HEK293 (cell line): ENCODE measurements around the gene SNRPD3.

Experiments used
- HOXC10 ChIP-seq: sonication (generic); formaldehyde crosslinking; IDR thresholded peaks from 2 replicates; pipeline ENCODE4 v1.8.1; 2023; ENCODE audit warnings: mild to moderate bottlenecking, missing genetic modification reagents
- IKZF3 ChIP-seq: fragments of 450-650 bp; IDR thresholded peaks from 2 replicates; pipeline ENCODE4 v1.5.0; 2018; ENCODE audit warnings: missing biosample characterization, mild to moderate bottlenecking, missing genetic modification characterization, moderate library complexity
- KLF8 ChIP-seq: fragments of 450-650 bp; formaldehyde crosslinking; IDR thresholded peaks from 2 replicates; pipeline ENCODE4 v1.5.1; 2016; ENCODE audit warnings: missing biosample characterization, missing genetic modification characterization
- PATZ1 ChIP-seq: fragments of 450-650 bp; formaldehyde crosslinking; IDR thresholded peaks from 2 replicates; pipeline ENCODE4 v1.5.1; 2016; ENCODE audit warnings: missing biosample characterization, missing genetic modification characterization
- PRDM10 ChIP-seq: fragments of 450-650 bp; formaldehyde crosslinking; IDR thresholded peaks from 2 replicates; pipeline ENCODE4 v1.5.1; 2016; ENCODE audit warnings: missing biosample characterization, missing genetic modification characterization
- PRDM2 ChIP-seq: fragments of 450-650 bp; formaldehyde crosslinking; IDR thresholded peaks from 2 replicates; pipeline ENCODE4 v1.5.1; 2016; ENCODE audit warnings: missing biosample characterization, missing genetic modification characterization, borderline replicate concordance
- SETDB1 ChIP-seq: IDR thresholded peaks from one replicate; pipeline ENCODE4 v1.6.1; 2017; ENCODE audit warnings: mild to moderate bottlenecking, low read length, moderate library complexity, mixed read lengths; ENCODE audit not compliant: insufficient read length
- SP3 ChIP-seq: fragments of 450-650 bp; formaldehyde crosslinking; IDR thresholded peaks from 2 replicates; pipeline ENCODE4 v1.5.1; 2016; ENCODE audit warnings: missing biosample characterization, missing genetic modification characterization
- TRIM28 ChIP-seq: IDR thresholded peaks from 2 replicates; pipeline ENCODE4 v1.6.1; 2011; ENCODE audit warnings: low read length, control low read depth, borderline replicate concordance
- YY1 ChIP-seq: fragments of 450-650 bp; formaldehyde crosslinking; IDR thresholded peaks from 2 replicates; pipeline ENCODE4 v1.5.1; 2018; ENCODE audit warnings: missing biosample characterization, missing genetic modification characterization
- YY2 ChIP-seq: fragments of 450-650 bp; formaldehyde crosslinking; IDR thresholded peaks from 2 replicates; pipeline ENCODE4 v1.5.1; 2016; ENCODE audit warnings: missing biosample characterization, missing genetic modification characterization
- ZBTB20 ChIP-seq: fragments of 450-650 bp; formaldehyde crosslinking; IDR thresholded peaks from 2 replicates; pipeline ENCODE4 v1.5.1; 2016; ENCODE audit warnings: missing biosample characterization, missing genetic modification characterization
- ZNF112 ChIP-seq: fragments of 450-650 bp; formaldehyde crosslinking; IDR thresholded peaks from 2 replicates; pipeline ENCODE4 v1.5.0; 2017; ENCODE audit warnings: missing biosample characterization, missing genetic modification characterization
- ZNF146 ChIP-seq: fragments of 450-650 bp; formaldehyde crosslinking; IDR thresholded peaks from 2 replicates; pipeline ENCODE4 v1.5.1; 2016; ENCODE audit warnings: missing biosample characterization, missing genetic modification characterization
- ZNF155 ChIP-seq: fragments of 450-650 bp; formaldehyde crosslinking; IDR thresholded peaks from 2 replicates; pipeline ENCODE4 v1.5.1; 2016; ENCODE audit warnings: missing biosample characterization, missing genetic modification characterization
- ZNF169 ChIP-seq: fragments of 450-650 bp; formaldehyde crosslinking; IDR thresholded peaks from 2 replicates; pipeline ENCODE4 v1.5.1; 2016; ENCODE audit warnings: missing biosample characterization, missing genetic modification characterization
- ZNF18 ChIP-seq: fragments of 450-650 bp; formaldehyde crosslinking; IDR thresholded peaks from 2 replicates; pipeline ENCODE4 v1.5.1; 2016; ENCODE audit warnings: missing biosample characterization, missing genetic modification characterization
- ZNF211 ChIP-seq: fragments of 450-650 bp; formaldehyde crosslinking; IDR thresholded peaks from 2 replicates; pipeline ENCODE4 v1.5.1; 2016; ENCODE audit warnings: low read depth, missing biosample characterization, missing genetic modification characterization
- ZNF362 ChIP-seq: fragments of 450-650 bp; formaldehyde crosslinking; IDR thresholded peaks from 2 replicates; pipeline ENCODE4 v1.5.1; 2016; ENCODE audit warnings: missing biosample characterization, missing genetic modification characterization
- ZNF473 ChIP-seq: fragments of 450-650 bp; formaldehyde crosslinking; IDR thresholded peaks from 2 replicates; pipeline ENCODE4 v1.5.1; 2017; ENCODE audit warnings: missing biosample characterization, missing genetic modification characterization
- ZNF623 ChIP-seq: fragments of 450-650 bp; formaldehyde crosslinking; IDR thresholded peaks from 2 replicates; pipeline ENCODE4 v1.5.1; 2016; ENCODE audit warnings: missing biosample characterization, missing genetic modification characterization
- ZNF658 ChIP-seq: fragments of 450-650 bp; formaldehyde crosslinking; IDR thresholded peaks from 2 replicates; pipeline ENCODE4; 2016; ENCODE audit warnings: missing biosample characterization, missing genetic modification characterization
- ZNF777 ChIP-seq: fragments of 450-650 bp; formaldehyde crosslinking; IDR thresholded peaks from 2 replicates; pipeline ENCODE4 v1.5.1; 2017; ENCODE audit warnings: missing biosample characterization, missing genetic modification characterization, borderline replicate concordance
- ZNF792 ChIP-seq: fragments of 450-650 bp; formaldehyde crosslinking; IDR thresholded peaks from 2 replicates; pipeline ENCODE4 v1.5.1; 2016; ENCODE audit warnings: missing biosample characterization, missing genetic modification characterization
- ZNF830 ChIP-seq: fragments of 450-650 bp; IDR thresholded peaks from 2 replicates; pipeline ENCODE4 v1.5.0; 2018; ENCODE audit warnings: missing biosample characterization, missing genetic modification characterization, low read depth, mild to moderate bottlenecking, moderate library complexity
- ZNF837 ChIP-seq: fragments of 450-650 bp; formaldehyde crosslinking; IDR thresholded peaks from 2 replicates; pipeline ENCODE4 v1.5.1; 2016; ENCODE audit warnings: missing biosample characterization, missing genetic modification characterization
- ZXDB ChIP-seq: fragments of 450-650 bp; formaldehyde crosslinking; IDR thresholded peaks from 2 replicates; pipeline ENCODE4 v1.5.1; 2016; ENCODE audit warnings: missing biosample characterization, missing genetic modification characterization

Gene SNRPD3

GRCh38 chr22:24592851-24593558, 37.2 kb downstream of the SNRPD3 start, which contains the start of gene LRRC75B (continued):
- no peak for TF ChIP-seq YY2 (tag by site-specific recombination)
- TF ChIP-seq ZNF473 (tag by site-specific recombination), result no peak
- no peak for TF ChIP-seq SETDB1
- no peak for TF ChIP-seq ZNF658 (tag by site-specific recombination)
- TF ChIP-seq PRDM10, result 0 out of 2 replicates have a peak, but pooled peaks have one; percentile 24
- TF ChIP-seq ZNF830 (tag by site-specific recombination), result no peak
- peak; percentile 24; the same call in 1 of the 2 replicates for TF ChIP-seq KLF8 (tag by site-specific recombination)
- no peak for TF ChIP-seq TRIM28
- no peak; the same call in 1 of the 2 replicates for TF ChIP-seq PATZ1 (tag by site-specific recombination)
- TF ChIP-seq ZNF837 (tag by site-specific recombination), result no peak
- TF ChIP-seq ZXDB (tag by site-specific recombination), result peak; percentile 65
- TF ChIP-seq ZNF169 (tag by site-specific recombination), result no peak
- no peak; the same call in 1 of the 2 replicates for TF ChIP-seq YY1 (tag by site-specific recombination)
- no peak for TF ChIP-seq ZBTB20 (tag by site-specific recombination)
- no peak for TF ChIP-seq ZNF777 (tag by site-specific recombination)
- TF ChIP-seq ZNF623 (tag by site-specific recombination), result no peak
- peak; percentile 24; the same call in 1 of the 2 replicates for TF ChIP-seq SP3
- no peak for TF ChIP-seq IKZF3 (tag by site-specific recombination)
- no peak for TF ChIP-seq PRDM2 (tag by site-specific recombination)
- TF ChIP-seq ZNF155, result no peak
- no peak for TF ChIP-seq ZNF362
- TF ChIP-seq ZNF18 (tag by site-specific recombination), result peak; percentile 89
- TF ChIP-seq ZNF112 (tag by site-specific recombination), result no peak
- TF ChIP-seq ZNF792 (tag by site-specific recombination), result no peak
- no peak for TF ChIP-seq ZNF146 (tag by site-specific recombination)
- no peak for TF ChIP-seq HOXC10
- no peak for TF ChIP-seq ZNF211 (tag by site-specific recombination)
